Endometrial microvascular endothelial cells (primary cell): ENCODE results near the gene CAPZB. TPM values are rescaled to one million over a fixed set of nuclear protein-coding genes. Genes with fewer than 3 reads are reported as not detected.

Experiments
- in situ Hi-C: cut with HindIII; loops from 2 replicates; pipeline ENCODE4 v1.10.0; 2017; ENCODE audit warnings: low sequenced_read_pairs, low pct_unique_long_range_greater_than_20kb; ENCODE audit errors: inconsistent ontology term
- total RNA-seq: library from RNA; depleted of rRNA; stranded (reverse); fragments of >200 nt; gene quantifications from one replicate; pipeline ENCODE4 v1.2.3, GENCODE V29; 2015; ENCODE audit errors: inconsistent ontology term

The CAPZB gene
- total RNA-seq, 1 donor from 2014 or later, result 146 TPM

DNA sequence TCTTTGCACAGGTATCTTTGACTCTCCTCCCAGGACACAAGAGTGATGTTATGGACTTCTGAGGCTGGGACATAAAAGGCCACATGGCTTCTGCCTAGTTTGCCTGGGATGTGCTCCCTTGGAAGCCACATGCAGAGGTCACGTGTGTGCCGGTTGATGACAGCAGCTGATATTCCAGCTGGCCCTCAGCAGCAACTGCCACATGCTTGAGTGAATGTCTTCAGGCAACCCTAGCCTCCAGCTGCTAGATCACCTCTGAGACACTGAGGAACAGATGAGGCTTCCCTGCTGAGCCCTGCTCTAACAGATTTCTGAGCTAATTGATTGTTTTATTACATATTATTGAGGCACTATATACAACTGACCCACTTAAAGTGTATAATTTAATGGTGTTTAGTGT lies 185.1 kb downstream of the CAPZB start:
- in situ Hi-C loops, result no loop called here

DNA sequence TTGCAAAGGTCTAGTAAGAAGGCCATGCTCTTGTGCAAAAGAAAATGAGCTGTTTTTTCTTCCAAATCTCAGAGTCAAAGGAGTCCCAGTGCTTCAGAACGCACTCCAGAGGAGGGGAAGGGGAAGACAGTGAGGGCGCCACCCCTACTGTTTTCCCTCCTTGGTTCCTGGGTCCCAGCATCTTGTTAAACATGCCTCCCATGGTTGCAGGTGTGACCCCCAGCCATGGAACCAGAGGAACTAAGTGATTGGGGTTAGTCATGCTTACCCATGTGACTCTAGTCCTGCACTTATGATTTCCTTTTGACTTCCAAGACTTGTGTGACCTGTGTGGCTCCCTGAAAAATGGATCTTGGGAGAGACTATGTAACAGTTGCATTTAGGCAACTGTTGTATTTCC lies 190.7 kb downstream of the CAPZB start:
- in situ Hi-C loops, result no loop called here

DNA sequence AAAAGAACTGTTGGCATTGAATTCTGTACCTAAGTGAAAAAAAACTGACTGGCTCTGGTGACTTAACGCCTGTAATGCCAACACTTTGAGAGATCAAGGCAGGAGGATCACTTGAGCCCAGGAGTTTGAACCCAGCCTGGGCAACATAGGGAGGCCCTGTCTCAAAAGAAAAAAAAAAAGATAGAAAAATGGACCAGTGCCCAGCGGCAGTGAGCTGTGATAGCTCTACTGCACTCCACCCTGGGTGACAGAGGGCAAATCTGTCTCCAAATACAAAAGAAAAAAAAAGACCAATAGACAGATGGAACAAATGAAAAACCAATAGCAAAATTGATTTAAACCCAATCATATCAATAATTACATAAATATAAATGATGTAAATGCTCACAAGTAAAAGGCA lies 196.1 kb downstream of the CAPZB start:
- in situ Hi-C loops, result no loop called here

Other genes with a start within 250 kb of the CAPZB start
- 85.6 TPM for gene EMC1, start 234.0 kb downstream of the CAPZB start, total RNA-seq
- gene MRTO4, start 233.7 kb downstream of the CAPZB start, total RNA-seq, result 73.8 TPM
- gene AKR7A3, start 196.8 kb downstream of the CAPZB start, total RNA-seq, result not detected
- gene AKR7A2, start 173.4 kb downstream of the CAPZB start, total RNA-seq, result 69.9 TPM
- 34.3 TPM for gene SLC66A1, start 173.2 kb downstream of the CAPZB start, total RNA-seq
- gene NBL1, start 158.8 kb upstream of the CAPZB start, total RNA-seq, result 50.8 TPM
- not detected for gene HTR6, start 179.3 kb upstream of the CAPZB start, total RNA-seq